ENCODE results near the gene TECRL. TPM values are rescaled to one million over a fixed set of nuclear protein-coding genes. Genes with fewer than 3 reads are reported as not detected.

The TECRL gene
- total and polyA plus RNA-seq, 2 experiments from 2014 or later, result not detected

GRCh38 chr4:64399313-64400109, 9.7 kb downstream of the TECRL start (continued):
- TF ChIP-seq CTCF (conservative IDR thresholded peaks at IDR 0.05; ENCODE audit: low read depth in 2 of 2) (no peak), NANOG (IDR thresholded peaks at IDR 0.05; ENCODE audit: borderline replicate concordance) (no peak), ETS1 (IDR thresholded peaks at IDR 0.05) (no peak), ZNF331 (CRISPR knock-in tag; IDR thresholded peaks at IDR 0.05; ENCODE audit: low read depth) (no peak)

- Mint-ChIP-seq H3K9me3 (peaks cover 7% of the 10 kb centered on the region), H3K4me3 (no peak overlapping the region), H3K27me3 (ENCODE audit: insufficient read depth, low read depth, poor library complexity) (no peaks in the 10 kb centered on the region), H3K4me1 (no peaks in the 10 kb centered on the region), H3K36me3 (ENCODE audit: low read depth) (peaks cover 9% of the 10 kb centered on the region; the same call in 2 of the 3 replicates), H3K27ac (no peak overlapping the region)
- Histone ChIP-seq H3F3A (replicated peaks; ENCODE audit: low read depth) (no peaks in the 10 kb centered on the region), H4K20me1 (replicated peaks; ENCODE audit: insufficient read depth) (no peaks in the 10 kb centered on the region), H3K4me1 (ENCODE audit: insufficient read depth) (no peaks in the 10 kb centered on the region), H3K4me3 (no peak overlapping the region), H3K9me2 (ENCODE audit: insufficient read depth) (no peaks in the 10 kb centered on the region; the same call in 1 of the 2 replicates), H3K4me2 (no peak overlapping the region), H2AFZ (no peak overlapping the region), H3K27me3 (ENCODE audit: insufficient read depth) (no peaks in the 10 kb centered on the region), H3K79me2 (replicated peaks; ENCODE audit: insufficient read depth) (no peaks in the 10 kb centered on the region), H3K27ac (ENCODE audit: low read depth) (no peak overlapping the region), H3K36me3 (ENCODE audit: insufficient read depth) (no peaks in the 10 kb centered on the region)
- TF ChIP-seq POLR2AphosphoS5 (IDR thresholded peaks at IDR 0.05; ENCODE audit: low read depth) (no peak), ZNF462 (CRISPR knock-in tag; IDR thresholded peaks at IDR 0.05) (no peak), CREB1 (CRISPR knock-in tag; IDR thresholded peaks at IDR 0.05; ENCODE audit: low read depth) (no peak)
- ATAC-seq (no peak), DNase-seq (ENCODE audit: low spot score) (no peak)
Observed at GRCh38 chr4:64394469-64394868, 14.8 kb downstream of the TECRL start.

Measured in GM23338 (cell line).